ENCODE results near the gene LITAFD. TPM values are rescaled to one million over a fixed set of nuclear protein-coding genes. Genes with fewer than 3 reads are reported as not detected.

The LITAFD gene
- total RNA-seq, 1 donor from 2014 or later: not detected

DNA sequence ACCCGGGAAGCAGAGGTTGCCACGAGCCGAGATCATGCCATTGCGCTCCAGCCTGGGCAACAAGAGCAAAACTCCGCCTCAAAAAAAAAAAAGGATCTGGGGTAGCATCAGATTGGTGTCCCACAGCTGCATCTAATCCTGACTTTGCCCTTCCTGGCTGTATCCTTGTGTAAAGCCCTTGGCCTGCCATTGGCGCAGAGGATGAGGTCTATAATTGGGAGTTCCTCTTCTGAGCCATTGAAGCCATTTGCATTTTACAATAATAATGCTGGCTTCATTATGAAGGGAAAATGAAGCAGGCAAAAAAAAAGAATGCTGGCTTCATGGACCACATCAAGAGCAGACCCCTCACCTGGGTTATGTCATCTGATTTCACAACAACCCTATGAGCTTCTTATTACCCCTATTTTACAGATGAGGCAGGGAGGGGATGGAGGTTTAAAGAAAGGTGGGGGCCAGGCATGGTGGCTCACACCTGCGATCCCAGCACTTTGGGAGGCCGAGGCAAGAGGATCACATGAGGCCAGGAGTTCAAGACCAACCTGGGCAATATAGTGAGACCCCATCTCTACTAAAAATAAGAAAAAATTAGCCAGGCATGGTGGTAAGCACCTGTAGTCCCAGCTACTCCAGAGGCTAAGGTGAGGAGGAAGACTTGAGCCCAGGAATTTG is 1.2 kb upstream of the LITAFD start:
- TF ChIP-seq, protein P1, sequence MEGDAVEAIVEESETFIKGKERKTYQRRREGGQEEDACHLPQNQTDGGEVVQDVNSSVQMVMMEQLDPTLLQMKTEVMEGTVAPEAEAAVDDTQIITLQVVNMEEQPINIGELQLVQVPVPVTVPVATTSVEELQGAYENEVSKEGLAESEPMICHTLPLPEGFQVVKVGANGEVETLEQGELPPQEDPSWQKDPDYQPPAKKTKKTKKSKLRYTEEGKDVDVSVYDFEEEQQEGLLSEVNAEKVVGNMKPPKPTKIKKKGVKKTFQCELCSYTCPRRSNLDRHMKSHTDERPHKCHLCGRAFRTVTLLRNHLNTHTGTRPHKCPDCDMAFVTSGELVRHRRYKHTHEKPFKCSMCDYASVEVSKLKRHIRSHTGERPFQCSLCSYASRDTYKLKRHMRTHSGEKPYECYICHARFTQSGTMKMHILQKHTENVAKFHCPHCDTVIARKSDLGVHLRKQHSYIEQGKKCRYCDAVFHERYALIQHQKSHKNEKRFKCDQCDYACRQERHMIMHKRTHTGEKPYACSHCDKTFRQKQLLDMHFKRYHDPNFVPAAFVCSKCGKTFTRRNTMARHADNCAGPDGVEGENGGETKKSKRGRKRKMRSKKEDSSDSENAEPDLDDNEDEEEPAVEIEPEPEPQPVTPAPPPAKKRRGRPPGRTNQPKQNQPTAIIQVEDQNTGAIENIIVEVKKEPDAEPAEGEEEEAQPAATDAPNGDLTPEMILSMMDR (IDR thresholded peaks at IDR 0.05; ENCODE audit: insufficient read depth, low read length, severe bottlenecking): no peak
- FAIRE-seq (no peak), DNase-seq (ENCODE audit: low read depth) (no peak)
- no peaks in the 10 kb centered on the region for H3K36me3 ChIP-seq (ENCODE audit: control insufficient read depth, insufficient read depth, low read length)
- no peak overlapping the region for H3K4me3 ChIP-seq (ENCODE audit: low read depth, low read length)
- H3K27me3 ChIP-seq (ENCODE audit: control insufficient read depth, insufficient read depth, low read length): no peaks in the 10 kb centered on the region

DNA sequence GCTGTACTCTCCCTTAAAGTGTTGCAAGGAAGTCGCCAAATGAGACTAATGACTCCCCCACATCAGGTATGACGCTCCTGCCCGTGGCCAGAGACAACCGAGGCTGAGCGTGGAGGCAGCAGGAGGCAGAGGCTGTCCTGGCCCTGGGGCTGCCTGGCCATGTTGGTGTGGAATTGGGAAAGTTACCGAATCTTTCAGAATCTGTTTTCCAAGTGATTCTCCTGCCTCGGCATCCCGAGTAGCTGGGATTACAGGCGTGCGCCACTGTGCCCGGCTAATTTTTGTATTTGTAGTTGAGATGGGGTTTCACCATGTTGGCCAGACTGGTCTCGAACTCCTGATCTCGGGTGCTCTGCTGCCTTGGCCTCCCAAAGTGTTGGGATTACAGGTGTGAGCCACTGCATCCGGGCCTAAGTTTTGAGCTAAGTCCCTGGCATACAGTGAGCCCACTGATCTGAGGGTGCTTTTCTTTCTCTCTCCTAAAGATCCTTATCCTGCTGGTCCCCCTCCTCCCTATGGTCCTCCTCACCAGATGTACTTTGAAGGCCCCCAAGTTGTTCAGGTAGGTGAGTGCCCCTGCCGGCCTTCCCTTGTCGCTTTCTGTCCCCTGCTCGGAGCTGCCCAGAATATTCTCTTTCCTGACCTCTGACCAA is 700 bp downstream of the LITAFD start:
- FAIRE-seq: no peak
- Histone ChIP-seq H3K27me3 (ENCODE audit: control insufficient read depth, insufficient read depth, low read length) (no peaks in the 10 kb centered on the region), H3K4me3 (ENCODE audit: low read depth, low read length) (no peak overlapping the region), H3K36me3 (ENCODE audit: control insufficient read depth, insufficient read depth, low read length) (no peaks in the 10 kb centered on the region)
- no peak for DNase-seq (ENCODE audit: low read depth)
- TF ChIP-seq, protein P1 (IDR thresholded peaks at IDR 0.05; ENCODE audit: insufficient read depth, low read length, severe bottlenecking): no peak

DNA sequence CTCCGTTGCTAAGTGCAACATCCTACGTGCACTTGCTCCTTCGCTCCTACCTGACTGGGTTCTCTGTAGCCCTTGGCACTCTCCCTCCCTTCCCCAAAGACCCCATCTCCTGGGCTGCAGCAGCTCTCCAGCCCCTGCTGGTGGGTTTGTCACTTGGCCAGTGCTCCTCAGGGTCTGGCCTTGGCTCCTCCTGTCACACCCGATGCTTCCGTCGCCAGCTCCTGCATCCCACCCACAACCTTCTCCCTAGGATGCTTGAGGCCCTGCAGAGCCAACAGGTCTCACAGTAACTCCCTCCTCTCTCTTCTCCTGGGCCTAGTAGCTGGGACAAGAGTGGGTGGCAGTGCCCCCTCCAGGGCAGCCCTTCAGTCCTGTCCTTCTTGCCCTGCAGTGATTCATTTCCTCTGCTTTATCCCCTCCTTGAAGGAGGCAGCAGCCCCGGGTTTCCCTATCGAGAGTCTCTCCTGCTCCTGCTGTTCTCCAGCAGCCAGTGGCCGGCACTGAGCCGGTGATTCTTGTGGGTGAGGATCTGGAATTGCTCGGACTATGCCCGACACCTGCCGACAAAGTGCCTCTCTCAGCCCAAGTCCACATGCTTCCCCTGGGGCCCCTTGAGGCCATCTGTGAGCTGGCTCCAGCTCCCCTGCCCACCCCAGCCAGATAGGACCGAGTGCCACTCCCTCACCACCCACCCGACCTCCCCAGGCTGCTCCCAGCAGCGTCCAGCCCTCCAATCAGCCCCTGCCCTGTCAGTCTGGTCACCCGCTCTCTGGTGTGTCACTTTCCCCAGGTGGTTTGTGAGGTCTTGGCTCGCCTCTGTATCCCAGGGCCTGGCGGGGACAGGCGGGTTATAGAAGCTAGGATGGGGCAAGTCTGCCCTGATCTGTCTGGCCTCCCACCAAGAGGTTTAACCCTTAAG is 3.8 kb downstream of the LITAFD start:
- Histone ChIP-seq H3K36me3 (ENCODE audit: control insufficient read depth, insufficient read depth, low read length) (no peaks in the 10 kb centered on the region), H3K4me3 (ENCODE audit: low read depth, low read length) (no peak overlapping the region), H3K27me3 (ENCODE audit: control insufficient read depth, insufficient read depth, low read length) (no peaks in the 10 kb centered on the region)
- TF ChIP-seq, protein P1 (IDR thresholded peaks at IDR 0.05; ENCODE audit: insufficient read depth, low read length, severe bottlenecking): peak; percentile 9
- FAIRE-seq: no peak
- DNase-seq (ENCODE audit: low read depth): peak; percentile 41

DNA sequence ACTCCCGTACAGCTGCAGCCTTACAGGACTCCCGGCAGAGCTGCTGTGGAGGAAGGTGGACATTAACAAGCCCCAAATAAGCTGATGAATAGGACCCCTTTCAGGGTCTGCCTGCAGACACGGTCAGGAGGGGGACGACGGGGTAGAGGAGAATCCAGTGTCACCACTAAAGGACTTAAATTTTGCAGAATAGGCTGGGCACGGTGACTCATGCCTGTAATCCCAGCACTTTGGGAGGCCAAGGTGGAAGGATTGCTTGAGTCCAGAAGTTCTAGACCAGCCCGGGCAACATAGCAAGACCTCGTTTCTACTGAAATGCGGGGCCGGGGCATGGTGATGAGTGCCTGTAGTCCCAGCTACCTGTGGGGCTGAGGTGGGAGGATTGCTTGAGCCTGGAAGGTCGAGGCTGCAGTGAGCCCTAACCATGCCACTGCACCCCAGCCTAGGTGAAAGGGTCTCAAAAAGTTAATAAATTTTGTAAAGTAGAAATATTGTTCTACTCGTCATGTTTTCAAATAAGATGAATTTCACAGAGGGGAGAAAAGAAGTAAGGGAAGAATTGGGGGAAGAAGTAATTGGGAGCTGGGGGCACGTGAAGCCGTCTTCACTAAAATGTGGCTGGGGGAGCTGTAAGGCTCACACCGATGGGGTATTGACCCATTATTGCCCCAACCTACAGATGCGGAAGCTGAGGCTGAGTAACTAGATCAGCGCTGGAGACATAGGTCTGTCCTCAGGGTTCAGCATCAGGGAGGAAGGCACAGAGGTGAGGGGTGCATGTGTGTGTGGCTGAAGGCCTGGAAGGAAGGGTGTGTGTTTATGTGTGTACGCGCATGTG is 4.7 kb downstream of the LITAFD start:
- Histone ChIP-seq H3K4me3 (ENCODE audit: low read depth, low read length) (no peak overlapping the region), H3K27me3 (ENCODE audit: control insufficient read depth, insufficient read depth, low read length) (no peaks in the 10 kb centered on the region), H3K36me3 (ENCODE audit: control insufficient read depth, insufficient read depth, low read length) (no peaks in the 10 kb centered on the region)
- TF ChIP-seq, protein P1 (IDR thresholded peaks at IDR 0.05; ENCODE audit: insufficient read depth, low read length, severe bottlenecking): no peak
- FAIRE-seq (no peak), DNase-seq (ENCODE audit: low read depth) (no peak)

DNA sequence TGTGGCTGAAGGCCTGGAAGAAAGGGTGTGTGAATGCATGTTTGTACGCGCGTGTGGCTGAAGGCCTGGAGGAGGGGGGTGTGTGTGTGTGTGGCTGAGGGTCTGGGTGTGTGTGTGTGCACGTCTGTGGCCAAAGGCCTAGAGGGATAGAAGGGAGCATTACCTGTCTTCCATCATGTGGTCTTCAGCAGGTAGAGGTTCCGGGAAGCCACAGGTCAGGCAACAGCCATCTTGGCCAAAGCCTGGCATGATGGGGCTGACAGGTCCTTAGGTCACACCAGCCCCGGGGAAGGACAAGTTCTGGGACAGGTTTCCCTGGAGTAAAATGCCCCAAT is 5.2 kb downstream of the LITAFD start:
- Histone ChIP-seq H3K36me3 (ENCODE audit: control insufficient read depth, insufficient read depth, low read length) (peaks cover 3% of the 10 kb centered on the region), H3K4me3 (ENCODE audit: low read depth, low read length) (no peak overlapping the region), H3K27me3 (ENCODE audit: control insufficient read depth, insufficient read depth, low read length) (no peaks in the 10 kb centered on the region)
- FAIRE-seq: no peak
- no peak for DNase-seq (ENCODE audit: low read depth)
- TF ChIP-seq, protein P1 (IDR thresholded peaks at IDR 0.05; ENCODE audit: insufficient read depth, low read length, severe bottlenecking): no peak

All from bronchial epithelial cell (primary cell).